HG02981 (cell line): ENCODE measurements around the gene FBXW12.
"Not testable (repeated sequence)": the region's sequence is repeated elsewhere in the genome, so short reads cannot be mapped to it uniquely, and the experiment has no call there.

Experiments
- ATAC-seq: cut with Tn5 transposase; IDR thresholded peaks from one replicate; pipeline ENCODE4 v1.9.1; 2021; ENCODE audit warnings: mild to moderate bottlenecking, moderate library complexity; ENCODE audit not compliant: unreplicated experiment

The FBXW12 gene, protein sequence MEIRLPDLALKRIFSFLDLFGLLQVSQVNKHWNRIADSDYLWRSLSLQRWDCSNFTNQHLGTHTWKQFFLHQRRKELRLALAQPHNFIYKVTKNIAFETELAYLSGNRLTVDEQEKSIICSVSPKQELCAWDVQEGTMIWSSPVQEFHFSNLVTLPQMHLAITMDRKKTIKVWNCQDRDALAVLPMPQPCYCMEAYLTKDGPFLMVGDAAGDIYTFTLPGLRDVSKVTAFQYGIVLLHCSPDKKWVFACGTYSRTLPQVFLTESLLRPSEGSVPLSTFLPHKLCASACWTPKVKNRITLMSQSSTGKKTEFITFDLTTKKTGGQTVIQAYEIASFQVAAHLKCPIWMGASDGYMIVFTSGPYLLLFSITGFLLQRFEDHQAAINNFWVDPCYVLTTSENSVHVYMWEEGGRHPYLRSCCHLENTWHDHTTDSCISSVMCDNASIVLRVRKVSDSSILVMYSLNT

DNA sequence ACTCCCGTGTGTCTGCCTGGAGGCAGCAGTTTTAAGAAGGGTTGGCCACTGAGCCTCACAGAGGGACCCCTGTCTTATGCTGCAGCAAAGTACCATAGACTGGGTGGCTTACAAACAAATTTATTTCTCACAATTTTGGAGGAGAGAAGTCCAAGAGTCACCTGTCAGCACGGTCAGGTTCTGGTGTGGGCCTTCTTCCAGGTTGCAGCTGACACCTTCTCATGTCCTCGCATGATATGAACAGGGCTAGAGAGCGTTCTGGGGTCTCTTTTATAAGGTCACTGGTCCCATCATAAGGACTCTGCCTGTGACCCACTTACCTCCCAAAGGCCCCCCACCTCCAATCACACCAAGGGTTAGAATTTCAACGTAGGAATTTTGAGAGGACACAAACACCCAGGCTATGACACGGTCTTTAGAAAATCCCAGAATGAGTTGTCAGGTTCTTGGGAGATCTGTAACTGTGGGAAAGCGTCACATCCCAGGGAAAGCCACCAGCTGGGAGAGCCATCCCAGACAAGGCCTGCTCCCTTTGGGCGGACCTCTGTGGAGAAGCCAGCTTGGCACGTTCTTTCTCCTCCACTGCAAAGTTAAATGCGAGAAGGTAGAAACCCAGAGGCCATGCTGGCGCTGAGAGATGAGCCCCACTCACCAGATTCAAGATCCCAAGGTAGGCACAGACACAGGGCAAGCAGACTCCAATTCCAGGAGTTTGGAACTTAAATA lies at the start of gene FBXW12:
Gene FBXW12, plus strand, starts transcription at position 569 of the 726 bp plus-strand sequence. CDS start 549 bp downstream, outside the sequence.
- no peak for ATAC-seq

DNA sequence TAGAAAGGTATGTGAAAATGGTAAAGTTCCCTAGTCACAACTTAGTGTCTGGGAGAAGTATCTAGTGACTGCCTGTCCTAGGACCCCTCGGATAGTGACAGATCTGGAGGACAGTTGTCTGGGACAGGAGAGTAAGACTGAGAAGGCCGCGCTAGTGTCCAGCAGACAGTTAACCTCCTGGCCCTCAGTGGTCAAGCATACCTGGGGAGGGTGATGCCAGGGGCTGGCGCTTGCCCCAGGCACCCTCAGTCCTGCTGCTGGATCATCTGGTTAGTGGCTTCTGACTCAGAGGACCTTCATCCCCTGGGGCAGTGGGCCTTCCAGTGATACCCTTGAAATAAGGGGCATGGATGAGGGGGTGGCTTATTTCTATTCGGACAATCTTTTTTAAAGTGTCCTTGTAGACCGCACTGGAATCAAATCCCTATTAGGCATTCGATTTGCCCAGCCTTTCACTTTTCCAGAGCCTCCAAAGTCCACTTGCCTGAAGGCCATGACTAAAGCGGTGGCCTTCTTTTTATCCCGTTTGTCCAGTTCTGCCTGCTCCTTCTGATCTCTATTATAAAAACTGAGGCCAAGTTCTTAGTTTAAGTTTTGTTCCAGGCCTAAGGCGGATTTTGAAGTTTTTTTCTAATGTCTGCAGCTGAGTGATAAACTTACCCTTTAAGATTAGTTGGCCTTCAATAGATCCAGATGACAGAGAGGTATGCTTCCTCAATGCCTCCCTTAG lies 40.1 kb upstream of the FBXW12 start:
- not testable (repeated sequence) for ATAC-seq

DNA sequence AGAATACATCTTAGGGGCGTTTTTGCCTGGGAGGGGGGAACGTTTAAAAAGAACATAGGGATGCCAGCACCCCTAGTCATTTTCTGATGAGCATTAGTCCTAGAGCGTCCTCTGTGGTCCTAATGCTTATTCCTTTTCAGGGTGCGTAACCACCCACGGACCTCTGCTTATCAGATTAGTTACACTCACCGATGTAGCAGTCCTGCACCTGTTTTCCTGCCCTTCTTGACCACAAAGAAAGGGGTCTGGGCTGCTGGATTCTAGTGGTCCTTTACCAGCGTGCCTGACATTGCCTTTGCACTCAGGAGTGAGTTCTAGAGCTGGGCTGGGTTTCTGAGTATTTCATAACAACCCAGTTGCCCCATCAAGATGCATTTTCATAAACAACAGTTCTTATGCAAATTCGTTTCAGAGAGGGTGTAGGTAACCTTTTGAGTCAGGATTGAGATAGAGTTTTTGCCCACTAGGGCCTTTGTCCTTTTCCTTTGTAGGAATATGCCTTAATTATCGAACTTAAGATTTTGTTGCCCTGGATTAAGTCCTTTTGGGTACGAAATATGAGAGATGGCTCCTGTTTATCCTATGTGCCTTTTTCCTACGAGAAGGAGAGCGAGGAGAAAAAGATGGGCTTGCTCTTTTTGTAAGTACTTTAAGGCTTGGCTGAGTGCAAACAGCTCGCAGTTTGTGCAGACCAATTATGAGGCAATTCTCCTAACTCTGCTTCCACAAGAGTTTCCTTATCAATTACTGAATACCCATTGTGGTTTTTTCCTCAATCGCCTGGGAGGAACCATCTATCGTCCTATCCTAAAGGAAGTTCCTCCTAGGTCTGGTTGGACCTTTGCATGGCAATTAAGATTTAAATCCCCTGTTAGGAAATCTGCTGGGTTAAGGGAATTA lies 38.4 kb upstream of the FBXW12 start, which contains the start of gene SPINK8:
Gene SPINK8, minus strand, starts transcription at position 316 of the 900 bp plus-strand sequence. CDS start 5,320 bp downstream, outside the sequence.
- ATAC-seq: not testable (repeated sequence)

DNA sequence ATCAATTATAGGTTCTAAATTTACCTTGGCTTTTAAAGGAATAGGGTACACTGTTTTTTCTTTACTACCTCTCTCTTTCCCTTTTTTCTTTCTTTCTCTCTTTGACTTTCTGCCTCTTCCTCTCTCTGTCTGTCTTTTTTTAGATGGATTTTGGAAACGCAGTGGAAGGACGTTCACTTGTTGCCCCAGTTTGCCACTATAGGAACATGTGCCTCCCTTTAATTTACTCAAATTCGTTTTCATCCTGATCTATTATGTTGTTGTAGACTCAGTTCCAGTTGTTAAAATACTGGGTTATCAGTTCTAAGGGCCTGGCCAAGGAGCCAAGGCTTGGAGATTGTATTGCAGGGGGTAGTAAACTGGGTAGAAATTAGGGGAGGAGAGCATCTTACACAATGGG lies 37.4 kb upstream of the FBXW12 start:
- ATAC-seq: no peak

DNA sequence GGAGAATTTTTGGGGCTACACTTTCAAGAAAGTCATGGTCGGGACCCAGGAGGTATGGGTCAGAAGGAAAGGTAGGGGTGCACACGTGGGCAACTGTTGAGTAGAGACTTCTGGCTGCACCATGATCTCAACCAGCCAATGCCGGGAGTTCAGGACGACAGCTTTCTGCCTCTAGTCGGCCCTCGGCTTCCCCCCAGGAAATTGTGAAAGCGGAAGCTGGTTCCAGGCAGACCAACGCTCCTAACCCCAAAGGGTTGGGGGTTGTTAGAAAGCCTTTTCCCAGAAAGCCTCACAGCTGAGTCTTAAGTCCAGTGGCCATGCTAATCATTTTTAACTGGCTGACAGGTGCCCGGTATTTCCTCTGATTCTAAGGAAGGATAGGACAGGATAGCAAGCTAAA lies 36.7 kb upstream of the FBXW12 start:
- ATAC-seq: not testable (repeated sequence)

DNA sequence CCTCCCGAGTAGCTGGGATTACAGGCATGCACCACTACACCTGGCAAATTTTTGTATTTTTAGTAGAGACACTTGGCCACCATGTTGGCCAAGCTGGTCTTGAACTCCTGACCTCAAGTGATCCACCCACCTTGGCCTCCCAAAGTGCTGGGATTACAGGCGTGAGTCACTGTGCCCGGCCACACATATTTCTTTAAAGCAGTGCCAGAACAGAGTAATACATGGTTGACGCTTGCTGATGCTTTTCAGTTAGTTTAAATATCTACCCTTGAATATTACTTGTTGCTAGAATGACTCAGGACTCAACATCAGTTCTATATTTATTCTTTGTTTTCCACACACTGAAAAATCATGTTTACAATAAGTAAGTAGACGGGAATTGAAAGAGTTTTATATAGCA lies 34.5 kb upstream of the FBXW12 start:
- not testable (repeated sequence) for ATAC-seq

DNA sequence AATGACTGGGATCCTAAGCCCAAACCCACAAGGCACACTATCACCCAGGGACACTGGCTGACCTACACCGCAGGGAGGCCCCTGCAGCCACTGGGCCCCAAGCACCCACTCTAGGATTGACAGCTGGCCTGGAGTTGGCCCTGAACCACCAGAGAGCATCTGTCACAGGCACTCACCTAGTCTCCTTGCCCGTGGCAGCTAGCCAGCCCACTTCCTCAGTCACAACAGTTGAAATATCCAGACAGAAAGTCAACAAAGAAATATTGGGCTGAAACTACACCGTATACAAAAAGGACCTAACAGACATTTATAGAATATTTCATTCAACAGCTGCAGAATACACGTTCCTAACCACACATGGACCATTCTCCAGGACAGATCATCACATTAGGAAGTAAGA lies 33.4 kb upstream of the FBXW12 start:
- ATAC-seq: no peak

DNA sequence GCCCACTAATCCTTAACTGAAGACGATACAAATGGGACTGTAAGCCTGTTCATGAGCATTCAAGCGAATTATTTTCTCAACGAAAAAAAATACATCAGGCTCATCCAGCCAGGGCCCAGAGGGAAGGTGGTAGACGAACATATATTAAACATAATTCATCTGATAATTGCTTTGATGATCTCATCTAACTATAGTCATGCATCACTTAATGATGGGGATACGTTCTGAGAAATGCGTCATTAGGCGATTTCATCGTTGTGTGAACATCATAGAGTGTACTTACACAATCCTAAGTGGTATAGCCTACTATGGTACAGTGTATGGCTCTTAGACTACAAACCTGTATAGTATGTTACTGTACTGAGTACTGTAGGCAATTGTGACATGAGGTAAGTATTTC lies 28.6 kb upstream of the FBXW12 start:
- ATAC-seq: no peak

DNA sequence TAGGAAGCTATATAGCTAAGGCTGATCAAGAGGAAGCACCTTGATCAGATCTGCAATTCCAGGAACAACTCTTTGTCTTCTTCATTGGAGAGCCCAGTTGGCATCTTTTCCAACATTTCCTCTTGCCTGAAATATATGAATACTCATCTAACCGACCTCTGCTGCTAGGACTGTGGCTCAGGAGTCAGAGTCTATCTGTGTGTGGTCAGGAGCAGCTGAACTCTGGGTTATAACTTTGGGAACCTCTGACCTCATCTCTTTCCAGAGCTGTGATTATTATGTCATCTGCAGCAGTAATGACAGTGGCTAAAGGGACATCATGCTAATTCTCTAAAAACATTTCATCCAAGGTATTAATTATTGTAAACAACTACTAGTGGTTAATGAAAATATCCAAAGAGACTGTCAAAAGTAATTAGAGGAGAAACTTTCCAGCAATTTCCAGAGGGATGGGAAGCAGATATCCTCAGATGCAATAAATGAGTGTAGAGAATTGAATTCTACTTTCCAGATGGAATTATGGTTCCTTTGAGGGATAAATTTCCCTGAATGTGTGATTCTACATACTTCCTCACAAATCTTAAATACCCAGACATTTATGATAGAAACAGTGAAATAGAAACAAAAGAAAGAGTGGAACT lies 27.0 kb upstream of the FBXW12 start:
- ATAC-seq: no peak

DNA sequence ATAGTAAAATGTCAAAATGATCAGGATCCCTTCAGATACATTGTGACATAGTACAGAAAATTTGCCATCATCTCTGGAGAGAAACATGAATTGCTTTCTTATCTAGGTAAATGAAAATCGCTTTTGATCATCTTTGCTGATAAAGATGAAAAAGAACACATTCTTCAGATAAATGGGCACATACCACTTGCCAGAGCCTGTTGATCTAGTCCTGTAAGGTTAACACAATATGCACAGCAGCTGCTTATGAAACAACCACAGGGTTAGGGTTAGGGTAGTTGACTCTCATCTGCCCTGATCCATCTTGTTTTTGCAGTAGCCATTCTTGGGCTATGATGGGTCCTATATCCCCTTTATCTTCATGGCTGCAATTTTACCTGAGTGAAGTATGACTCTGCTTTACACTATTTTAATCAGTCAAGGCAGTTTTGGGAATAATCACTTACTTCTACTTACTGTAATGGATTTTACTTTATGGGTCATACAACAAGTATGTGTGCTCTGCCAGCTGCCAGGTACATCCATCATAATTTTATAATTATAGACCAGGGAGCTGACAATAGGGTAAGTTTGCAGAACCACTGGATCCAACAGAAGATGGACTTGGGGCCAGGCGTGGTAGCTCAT lies 26.0 kb upstream of the FBXW12 start:
- no peak for ATAC-seq

DNA sequence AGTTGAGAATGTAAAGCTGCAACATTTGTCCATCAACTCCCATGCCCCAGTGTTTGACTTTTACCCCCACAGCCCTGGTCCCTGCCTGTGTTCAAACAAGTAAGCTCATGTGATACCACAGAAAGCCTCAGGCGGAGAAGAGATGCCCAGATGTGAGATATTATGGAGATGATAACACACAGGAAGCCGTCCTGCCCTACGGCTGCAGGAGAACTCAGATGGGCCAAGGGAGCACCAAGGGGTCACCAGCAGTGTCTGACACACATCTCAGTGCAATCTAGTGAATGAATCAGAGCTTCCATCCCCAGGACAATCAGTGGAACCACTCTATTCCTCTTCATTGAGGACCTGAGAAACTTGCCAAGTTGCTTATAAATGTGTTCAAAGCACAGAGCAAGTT lies 24.5 kb upstream of the FBXW12 start:
- no peak for ATAC-seq

DNA sequence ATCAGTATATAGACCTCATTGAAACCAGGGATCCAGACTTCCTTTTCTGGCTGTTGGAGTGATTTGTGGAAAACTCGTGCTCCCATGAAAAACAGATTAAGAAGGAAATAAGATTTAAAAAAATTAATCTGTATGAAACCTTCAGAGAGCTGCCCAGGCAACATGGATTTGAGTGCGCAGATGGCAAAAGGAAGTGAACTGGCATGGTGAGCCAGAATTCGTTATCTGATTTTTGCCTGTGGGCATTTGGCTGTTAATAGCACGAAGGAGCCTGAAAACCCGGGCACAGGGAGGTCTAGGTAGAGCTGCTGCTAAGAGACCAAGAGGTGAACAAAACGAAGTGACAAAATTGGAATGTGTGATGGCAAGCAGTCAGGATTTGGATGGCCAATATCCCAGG lies 19.5 kb upstream of the FBXW12 start:
- no peak for ATAC-seq

DNA sequence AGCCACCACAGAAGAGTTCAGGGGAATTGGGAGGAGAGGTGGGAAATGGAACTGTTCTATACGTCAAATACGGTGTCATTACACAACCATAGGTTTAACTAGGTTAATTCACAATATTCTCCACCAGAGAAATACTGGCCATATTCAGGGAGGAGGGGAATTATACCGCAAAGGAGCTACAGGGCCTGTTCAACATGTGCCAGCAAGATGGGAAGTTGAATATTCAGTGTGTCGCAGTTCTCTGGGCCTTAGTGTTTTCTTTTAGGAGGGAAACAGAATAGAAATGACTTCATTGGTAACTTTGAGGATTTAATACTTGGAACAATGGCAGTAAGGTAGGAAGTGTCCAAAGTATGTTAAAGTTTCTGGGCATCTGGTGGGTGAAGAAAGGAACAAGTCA lies 18.0 kb upstream of the FBXW12 start:
- ATAC-seq: no peak

DNA sequence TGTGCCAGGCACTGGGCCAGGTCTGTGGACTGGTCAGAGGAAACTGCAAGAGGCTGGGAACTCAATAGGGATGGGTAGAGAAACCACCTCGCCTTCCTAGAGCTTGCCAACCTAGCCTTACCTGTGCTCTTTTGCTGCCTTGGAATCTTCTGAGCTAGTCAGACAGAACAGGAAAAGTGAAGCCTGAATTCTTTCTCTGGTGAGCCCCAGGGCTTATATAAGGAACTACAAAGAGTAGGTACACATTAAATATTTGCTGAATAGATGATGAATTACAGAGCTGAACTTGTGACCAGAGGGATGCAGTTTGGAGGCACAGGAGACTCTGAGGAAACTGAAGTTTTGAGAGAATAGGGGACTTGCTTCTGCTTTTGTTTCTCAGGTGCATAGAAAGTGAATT lies 15.6 kb upstream of the FBXW12 start:
- no peak for ATAC-seq

DNA sequence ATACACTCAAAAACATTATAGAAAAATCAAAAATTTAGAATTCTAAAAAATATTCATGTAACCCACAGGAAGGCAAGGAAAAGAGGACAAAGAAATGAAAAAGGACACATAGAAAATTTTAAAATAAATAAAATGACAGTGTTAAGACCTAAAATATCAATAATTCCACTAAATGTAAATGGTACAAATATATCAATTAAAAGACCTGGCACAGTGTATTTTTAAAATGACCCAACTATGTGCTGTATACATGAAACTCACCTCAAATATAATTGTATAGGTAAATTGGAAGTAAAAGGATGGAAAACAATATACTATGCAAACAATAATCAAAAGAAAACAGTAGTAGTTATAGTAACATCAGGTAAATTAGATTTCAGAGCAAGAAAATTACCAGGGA lies 10.1 kb upstream of the FBXW12 start:
- no peak for ATAC-seq

DNA sequence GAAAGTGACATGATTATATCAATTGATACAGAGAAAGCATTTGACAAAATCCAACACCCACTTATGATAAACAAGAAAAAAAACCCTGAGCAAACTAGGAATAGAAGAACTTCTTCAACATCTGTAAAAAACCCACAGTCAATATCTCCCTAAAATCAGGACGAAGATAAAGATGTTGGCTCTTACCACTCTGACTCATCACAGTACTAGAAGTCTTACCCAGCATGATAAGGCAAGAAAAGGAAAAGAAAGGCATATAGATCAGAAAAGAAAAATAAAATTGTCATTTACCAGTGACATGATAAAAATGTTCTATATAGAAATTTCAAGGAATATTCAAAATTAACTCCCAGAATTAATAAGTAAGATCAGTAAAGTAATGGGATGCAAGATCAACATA lies 7.2 kb upstream of the FBXW12 start:
- ATAC-seq: no peak

DNA sequence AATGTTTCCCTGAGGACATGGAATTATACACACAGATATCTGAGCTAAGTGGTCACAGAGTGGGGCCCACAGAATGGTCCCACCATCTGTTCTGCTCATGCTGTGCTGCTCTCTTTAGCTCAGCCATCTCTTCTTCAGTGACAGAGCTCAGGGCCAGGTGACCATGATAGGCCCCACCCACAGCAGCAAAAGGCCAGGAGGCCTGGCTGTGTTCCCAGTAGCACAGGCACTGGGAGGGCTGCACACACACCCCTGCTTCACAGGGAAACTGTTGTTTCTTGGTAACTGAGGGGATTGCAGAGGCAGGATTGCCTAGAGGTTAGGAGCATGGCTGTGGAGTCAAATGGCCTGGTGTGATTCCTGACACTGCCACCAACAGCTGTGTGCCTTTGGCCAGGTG lies 4.8 kb upstream of the FBXW12 start:
- ATAC-seq: no peak

DNA sequence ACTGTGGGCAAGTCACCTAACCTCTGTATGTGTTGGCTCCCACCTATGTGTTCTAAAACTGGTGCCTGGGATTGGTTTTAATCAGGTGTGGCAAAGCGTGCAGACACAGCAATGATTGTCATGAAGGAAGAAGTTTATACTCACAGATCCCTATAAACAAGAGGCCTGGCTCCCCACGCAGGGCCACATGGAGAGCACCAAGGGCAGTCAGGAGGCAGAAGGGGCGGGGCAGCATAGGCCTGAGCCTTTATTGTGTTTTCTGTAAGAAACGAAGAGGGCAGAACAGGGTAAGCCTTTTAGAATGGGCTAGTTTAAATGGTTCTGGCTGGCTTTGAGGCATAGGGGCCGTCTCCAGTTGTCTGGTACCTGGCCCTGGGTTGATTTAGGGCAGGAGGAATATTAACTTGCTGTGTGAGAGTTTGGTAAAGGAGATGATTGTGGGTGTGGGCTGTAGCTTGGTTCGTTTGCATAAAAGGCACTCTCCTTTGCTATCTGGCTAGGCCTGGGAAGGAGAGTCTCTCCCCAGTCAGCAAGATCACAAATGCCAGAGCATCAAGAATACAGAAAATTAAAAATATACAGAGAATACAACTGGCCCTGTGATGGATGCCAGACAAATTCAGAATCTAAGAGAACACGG lies 2.2 kb upstream of the FBXW12 start:
- ATAC-seq: no peak

DNA sequence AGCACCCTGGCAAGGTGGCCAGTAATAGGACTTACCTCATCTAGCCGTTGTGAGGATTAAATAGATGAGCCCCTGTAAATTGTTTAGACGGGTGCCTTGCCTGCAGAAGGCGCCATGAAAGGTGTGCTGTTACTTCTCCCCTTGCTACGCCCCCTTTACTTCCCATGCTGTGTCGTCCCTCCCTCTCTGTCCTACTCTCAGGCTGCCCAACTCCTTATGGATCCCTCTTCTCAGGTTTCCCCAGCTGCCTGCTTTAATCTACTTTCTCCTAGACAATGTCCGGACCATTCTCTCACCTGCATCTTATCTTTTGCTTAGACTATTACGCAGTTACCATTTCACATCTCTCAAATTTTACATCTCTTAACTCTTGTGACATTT lies 1.7 kb upstream of the FBXW12 start:
- no peak for ATAC-seq
